Choroid plexus epithelial cell (primary cell): ENCODE results near the gene TCIRG1.

Experiments used
- DNase-seq: peaks from one replicate; pipeline ENCODE4 v3.0.0-alpha.2; 2010; ENCODE audit warnings: low read depth
- H3K4me3 ChIP-seq: 2 replicates; pipeline ENCODE4 v1.5.1; 2011; ENCODE audit warnings: low read depth, mild to moderate bottlenecking, control low read depth, low read length, moderate library complexity
- CTCF ChIP-seq: conservative IDR thresholded peaks from 2 replicates; pipeline ENCODE4 v1.5.1; 2011; ENCODE audit warnings: low read depth, mild to moderate bottlenecking, control low read depth, inconsistent platforms, low read length, moderate library complexity

TCIRG1 gene

DNA sequence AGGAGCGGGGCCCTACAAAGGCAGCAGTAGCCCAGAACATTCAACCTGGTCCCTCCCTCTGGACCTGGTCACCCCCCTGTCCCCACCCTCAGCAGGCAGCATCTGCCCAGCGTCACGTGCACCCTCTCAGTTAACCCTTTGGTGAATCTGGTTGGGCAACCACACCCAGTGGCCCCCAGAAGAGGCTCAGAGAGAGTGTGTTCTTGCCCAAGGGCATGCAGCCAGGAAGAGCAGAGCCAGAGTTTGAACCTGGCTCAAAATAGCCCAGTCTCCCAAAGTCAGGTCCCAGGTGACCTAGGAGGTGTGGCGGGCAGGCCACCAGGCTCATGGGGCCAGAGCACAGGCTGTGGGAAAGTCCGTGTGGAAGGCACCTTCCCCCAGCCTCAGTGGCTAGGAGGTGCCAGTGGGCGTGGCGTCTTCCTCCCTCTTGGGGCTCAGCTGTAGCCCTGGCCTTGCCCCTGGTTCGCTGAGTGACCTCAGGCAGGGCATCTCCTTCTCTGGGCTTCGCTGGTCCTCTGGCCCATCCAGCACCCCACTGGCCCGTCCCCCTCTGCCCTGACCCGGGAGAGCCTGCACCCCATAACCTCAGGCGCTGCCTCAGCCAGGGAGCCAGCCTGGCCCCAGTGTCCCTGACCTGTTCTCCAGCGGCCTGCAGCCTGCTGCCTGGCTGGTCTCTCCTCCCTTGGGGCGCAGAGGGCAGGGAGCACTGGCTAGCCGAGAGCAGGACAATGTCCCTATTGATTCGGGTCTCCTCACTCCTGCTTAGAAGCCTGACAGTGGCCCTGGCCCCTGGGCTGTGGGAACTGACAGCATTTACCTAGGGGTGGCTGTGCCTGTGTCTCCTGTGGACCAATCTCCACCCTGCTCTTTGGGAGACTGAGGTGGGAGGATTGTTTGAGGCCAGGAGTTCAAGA lies 21.7 kb upstream of the TCIRG1 start:
- no peak for DNase-seq
- no peak overlapping the region for H3K4me3 ChIP-seq
- no peak for TF ChIP-seq CTCF

DNA sequence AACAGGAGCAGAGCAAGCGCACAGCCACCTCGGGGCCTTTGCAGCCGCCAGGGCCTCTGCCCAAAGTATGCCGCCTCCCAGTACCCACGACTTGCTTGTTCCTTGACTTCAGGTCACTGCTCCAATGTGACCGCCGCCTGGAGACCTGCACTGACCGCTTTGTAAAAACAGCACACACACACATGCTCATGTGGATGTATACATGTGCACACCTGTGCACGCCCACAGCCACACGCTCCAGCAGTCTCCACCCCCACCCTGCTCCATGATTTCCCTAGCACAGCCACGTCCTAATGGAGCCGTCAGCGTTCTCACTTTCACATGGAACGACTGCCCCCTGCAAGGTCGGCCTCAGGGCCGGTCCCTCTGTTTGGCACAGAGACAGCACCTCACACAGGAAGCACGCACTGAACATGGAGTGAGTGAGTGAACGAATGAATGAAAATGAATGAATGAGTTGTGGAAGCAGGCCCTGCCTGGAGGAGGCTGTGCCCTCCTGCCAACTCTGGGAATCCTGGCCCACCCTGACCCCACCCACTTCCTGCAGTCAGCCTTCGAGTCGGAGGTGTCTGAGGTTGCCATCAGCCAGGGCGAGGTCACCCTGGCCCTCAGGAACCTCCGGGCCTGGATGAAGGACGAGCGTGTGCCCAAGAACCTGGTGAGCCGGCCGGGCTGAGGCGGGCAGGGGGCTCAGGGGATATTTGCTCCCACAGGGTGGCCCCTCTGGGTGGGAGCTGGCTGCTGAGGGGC lies 20.7 kb upstream of the TCIRG1 start:
- no peak for TF ChIP-seq CTCF
- H3K4me3 ChIP-seq, result no peak overlapping the region
- no peak for DNase-seq

GRCh38 chr11:68018730-68019190 lies 20.1 kb upstream of the TCIRG1 start:
- H3K4me3 ChIP-seq, result no peak overlapping the region
- no peak for TF ChIP-seq CTCF
- DNase-seq, result no peak

GRCh38 chr11:68019486-68019885 lies 19.3 kb upstream of the TCIRG1 start:
- no peak overlapping the region for H3K4me3 ChIP-seq
- DNase-seq, result no peak
- TF ChIP-seq CTCF, result no peak

GRCh38 chr11:68020575-68020974 lies 18.2 kb upstream of the TCIRG1 start:
- no peak overlapping the region for H3K4me3 ChIP-seq
- DNase-seq, result peak; percentile 51
- peak; percentile 63 for TF ChIP-seq CTCF

DNA sequence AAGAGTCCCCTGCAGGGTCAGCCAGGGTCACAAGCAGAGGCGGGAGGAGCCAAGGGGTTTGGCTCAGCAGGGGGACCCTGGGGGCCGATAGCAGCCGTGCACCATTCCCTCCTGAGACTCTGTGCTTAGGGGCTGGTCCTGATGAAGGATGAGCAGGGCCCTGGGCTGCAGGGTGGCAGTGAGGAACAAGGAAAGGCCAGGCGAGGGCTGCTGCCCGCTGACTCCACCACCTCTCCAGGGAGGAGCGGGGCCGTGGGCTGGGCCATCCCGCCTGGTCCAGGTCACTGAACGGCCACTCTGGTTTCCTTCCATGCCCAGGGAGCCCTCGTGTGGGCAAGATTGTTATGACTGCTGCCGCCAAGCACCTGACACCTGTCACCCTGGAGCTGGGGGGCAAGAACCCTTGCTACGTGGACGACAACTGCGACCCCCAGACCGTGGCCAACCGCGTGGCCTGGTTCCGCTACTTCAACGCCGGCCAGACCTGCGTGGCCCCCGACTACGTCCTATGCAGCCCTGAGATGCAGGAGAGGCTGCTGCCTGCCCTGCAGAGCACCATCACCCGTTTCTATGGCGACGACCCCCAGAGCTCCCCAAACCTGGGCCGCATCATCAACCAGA lies 17.5 kb upstream of the TCIRG1 start:
- peak; percentile 46 for TF ChIP-seq CTCF
- no peak overlapping the region for H3K4me3 ChIP-seq
- no peak for DNase-seq
